ENCODE data around the gene AURKA. TPM values are rescaled to one million over a fixed set of nuclear protein-coding genes. Genes with fewer than 3 reads are reported as not detected.

Gene AURKA
- total RNA-seq, 1 donor from 2014 or later, result 14.8 TPM

DNA sequence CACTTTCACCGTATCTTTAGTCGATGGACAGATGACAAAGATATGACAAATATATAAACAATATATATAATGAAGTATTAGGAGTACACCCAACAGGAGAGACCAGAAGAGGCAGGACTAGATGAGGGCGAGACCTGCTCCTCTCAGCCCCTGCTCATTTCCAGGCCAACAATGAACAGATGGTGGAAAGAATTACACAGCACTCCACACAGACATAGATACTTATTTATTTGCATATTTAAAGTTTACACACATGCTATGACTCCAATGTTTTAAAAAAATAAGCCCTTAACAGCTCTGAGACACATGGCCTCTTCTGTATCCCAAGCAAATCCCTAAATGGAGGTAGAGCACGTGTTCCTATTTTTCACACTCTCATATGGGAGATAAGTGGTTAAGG lies 22.8 kb downstream of the AURKA start:
- Histone ChIP-seq H3K9ac (ENCODE audit: low read length) (no peak overlapping the region), H3K4me1 (ENCODE audit: insufficient read depth, low read length) (no peaks in the 10 kb centered on the region), H3K27ac (ENCODE audit: low read depth, low read length) (no peak overlapping the region), H3K4me2 (ENCODE audit: low read length) (no peak overlapping the region), H3K79me2 (ENCODE audit: insufficient read depth, low read length) (peaks cover 27% of the 10 kb centered on the region), H2AFZ (ENCODE audit: low read depth, low read length) (no peak overlapping the region), H3K9me3 (ENCODE audit: insufficient read depth, low read depth, low read length) (no peaks in the 10 kb centered on the region), H4K20me1 (ENCODE audit: insufficient read depth, low read length) (peaks cover 4% of the 10 kb centered on the region), H3K36me3 (ENCODE audit: insufficient read depth, low read length) (peaks cover 23% of the 10 kb centered on the region), H3K27me3 (ENCODE audit: insufficient read depth, low read length) (no peaks in the 10 kb centered on the region), H3K4me3 (ENCODE audit: insufficient read depth, low read depth, low read length) (no peak overlapping the region)
- FAIRE-seq (no peak), DNase-seq (ENCODE audit: low read depth) (no peak)
- Mint-ChIP-seq H3K27me3 (ENCODE audit: low read depth, unreplicated experiment) (no peaks in the 10 kb centered on the region), H3K9me3 (ENCODE audit: unreplicated experiment) (no peaks in the 10 kb centered on the region), H3K4me3 (ENCODE audit: unreplicated experiment) (no peak overlapping the region), H3K36me3 (ENCODE audit: low read depth, unreplicated experiment) (peaks cover 10% of the 10 kb centered on the region), H3K4me1 (ENCODE audit: low read depth, unreplicated experiment) (peaks cover 5% of the 10 kb centered on the region), H3K27ac (ENCODE audit: unreplicated experiment) (no peak overlapping the region)
- TF ChIP-seq EZH2 (IDR thresholded peaks at IDR 0.05; ENCODE audit: insufficient read depth, low read length) (no peak), CTCF (IDR thresholded peaks at IDR 0.05; ENCODE audit: insufficient read depth, low read depth, low read length) (no peak)

- H3K9me3 Mint-ChIP-seq (ENCODE audit: unreplicated experiment), result no peaks in the 10 kb centered on the region
- H3K4me1 Mint-ChIP-seq (ENCODE audit: low read depth, unreplicated experiment), result peaks cover 6% of the 10 kb centered on the region
- no peak overlapping the region for H3K27ac Mint-ChIP-seq (ENCODE audit: unreplicated experiment)
- Histone ChIP-seq H3K4me3 (ENCODE audit: insufficient read depth, low read depth, low read length) (no peak overlapping the region), H4K20me1 (ENCODE audit: insufficient read depth, low read length) (peaks cover 9% of the 10 kb centered on the region), H3K9me3 (ENCODE audit: insufficient read depth, low read depth, low read length) (no peaks in the 10 kb centered on the region), H3K4me1 (ENCODE audit: insufficient read depth, low read length) (no peaks in the 10 kb centered on the region), H2AFZ (ENCODE audit: low read depth, low read length) (no peak overlapping the region), H3K27me3 (ENCODE audit: insufficient read depth, low read length) (no peaks in the 10 kb centered on the region), H3K9ac (ENCODE audit: low read length) (no peak overlapping the region), H3K27ac (ENCODE audit: low read depth, low read length) (no peak overlapping the region), H3K4me2 (ENCODE audit: low read length) (no peak overlapping the region), H3K36me3 (ENCODE audit: insufficient read depth, low read length) (peaks cover 23% of the 10 kb centered on the region), H3K79me2 (ENCODE audit: insufficient read depth, low read length) (peaks cover 23% of the 10 kb centered on the region)
- DNase-seq (ENCODE audit: low read depth), result no peak
- no peak for FAIRE-seq
- H3K4me3 Mint-ChIP-seq (ENCODE audit: unreplicated experiment), result no peak overlapping the region
- peaks cover 12% of the 10 kb centered on the region for H3K36me3 Mint-ChIP-seq (ENCODE audit: low read depth, unreplicated experiment)
- H3K27me3 Mint-ChIP-seq (ENCODE audit: low read depth, unreplicated experiment), result no peaks in the 10 kb centered on the region
- TF ChIP-seq CTCF (IDR thresholded peaks at IDR 0.05; ENCODE audit: insufficient read depth, low read depth, low read length) (no peak), EZH2 (IDR thresholded peaks at IDR 0.05; ENCODE audit: insufficient read depth, low read length) (no peak)
Measured at GRCh38 chr20:56368351-56369134, 23.5 kb downstream of the AURKA start.

GRCh38 chr20:56363491-56363890 lies 28.5 kb downstream of the AURKA start:
- FAIRE-seq, result no peak
- no peaks in the 10 kb centered on the region for H3K27me3 ChIP-seq (ENCODE audit: insufficient read depth, low read length)

More at GRCh38 chr20:56363491-56363890, 28.5 kb downstream of the AURKA start:
- peaks cover 12% of the 10 kb centered on the region for H4K20me1 ChIP-seq (ENCODE audit: insufficient read depth, low read length)
- no peak for DNase-seq (ENCODE audit: low read depth)
- H3K4me1 Mint-ChIP-seq (ENCODE audit: low read depth, unreplicated experiment), result peaks cover 23% of the 10 kb centered on the region
- H3K36me3 Mint-ChIP-seq (ENCODE audit: low read depth, unreplicated experiment), result peaks cover 9% of the 10 kb centered on the region
- H3K27ac ChIP-seq (ENCODE audit: low read depth, low read length), result no peak overlapping the region
- no peak overlapping the region for H3K9ac ChIP-seq (ENCODE audit: low read length)
- no peaks in the 10 kb centered on the region for H3K9me3 ChIP-seq (ENCODE audit: insufficient read depth, low read depth, low read length)
- H3K27me3 Mint-ChIP-seq (ENCODE audit: low read depth, unreplicated experiment), result no peaks in the 10 kb centered on the region
- H3K36me3 ChIP-seq (ENCODE audit: insufficient read depth, low read length), result peaks cover 3% of the 10 kb centered on the region
- H3K4me3 Mint-ChIP-seq (ENCODE audit: unreplicated experiment), result no peak overlapping the region
- H3K4me2 ChIP-seq (ENCODE audit: low read length), result no peak overlapping the region
- TF ChIP-seq CTCF (IDR thresholded peaks at IDR 0.05; ENCODE audit: insufficient read depth, low read depth, low read length), result no peak
- TF ChIP-seq EZH2 (IDR thresholded peaks at IDR 0.05; ENCODE audit: insufficient read depth, low read length), result no peak
- H3K27ac Mint-ChIP-seq (ENCODE audit: unreplicated experiment), result no peak overlapping the region
- H2AFZ ChIP-seq (ENCODE audit: low read depth, low read length), result no peak overlapping the region
- no peaks in the 10 kb centered on the region for H3K9me3 Mint-ChIP-seq (ENCODE audit: unreplicated experiment)
- peaks cover 40% of the 10 kb centered on the region for H3K79me2 ChIP-seq (ENCODE audit: insufficient read depth, low read length)
- H3K4me1 ChIP-seq (ENCODE audit: insufficient read depth, low read length), result peaks cover 15% of the 10 kb centered on the region
- H3K4me3 ChIP-seq (ENCODE audit: insufficient read depth, low read depth, low read length), result no peak overlapping the region
